NCI-H2107 (cell line): ENCODE measurements around the gene UBR7.

Experiments used
- DNase-seq: peaks from one replicate; lab custom pipeline; 2025; lab: John Stamatoyannopoulos, UW

UBR7 gene

GRCh38 chr14:93249128-93249831 is 42.2 kb downstream of the UBR7 start:
- DNase-seq = no peak

GRCh38 chr14:93262446-93262845 is 55.4 kb downstream of the UBR7 start:
- DNase-seq = no peak

- DNase-seq = no peak
These were observed 56.4 kb downstream of the UBR7 start for GRCh38 chr14:93263416-93263815.

- DNase-seq = no peak
These were observed 59.1 kb downstream of the UBR7 start for GRCh38 chr14:93266127-93266526.

- DNase-seq = no peak
These were observed 60.2 kb downstream of the UBR7 start for GRCh38 chr14:93267149-93267711.

GRCh38 chr14:93268406-93268805 is 61.4 kb downstream of the UBR7 start:
- no peak for DNase-seq

GRCh38 chr14:93269341-93270068 is 62.4 kb downstream of the UBR7 start:
- no peak for DNase-seq

GRCh38 chr14:93271111-93271510 is 64.1 kb downstream of the UBR7 start:
- no peak for DNase-seq

GRCh38 chr14:93274055-93274806 is 67.2 kb downstream of the UBR7 start:
- no peak for DNase-seq

- no peak for DNase-seq
These were observed 69.1 kb downstream of the UBR7 start for GRCh38 chr14:93276031-93276716.
